ENCODE data around the gene TXK. TPM values are rescaled to one million over a fixed set of nuclear protein-coding genes. Genes with fewer than 3 reads are reported as not detected.

The TXK gene
- total and polyA plus RNA-seq, 8 donors: 0.15 to 8.3 (median 1.2) TPM; not detected in 1

DNA sequence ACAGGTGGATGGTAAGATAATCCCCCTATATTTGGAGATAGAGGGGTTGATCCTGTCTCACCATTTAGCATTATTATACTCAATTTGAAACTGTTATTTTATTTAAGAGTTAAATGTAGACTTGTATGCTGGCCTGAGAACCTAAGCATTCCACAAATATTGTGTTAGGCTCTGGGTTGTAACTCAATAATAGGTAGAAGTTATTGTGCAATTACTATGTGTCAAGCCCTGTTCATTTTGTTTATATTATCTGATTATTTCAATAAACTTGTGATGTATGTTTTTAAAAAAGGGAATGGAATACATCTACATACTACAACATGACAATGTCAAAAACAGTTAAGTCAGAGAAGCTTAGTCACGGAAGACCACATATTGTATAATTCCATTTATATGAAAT is 13.6 kb upstream of the TXK start:
- Histone ChIP-seq H3K27me3 (no peaks in the 10 kb centered on the region), H3K4me1 (no peaks in the 10 kb centered on the region), H3K4me3 (no peak overlapping the region), H3K27ac (no peak overlapping the region), H3K36me3 (peaks cover 0 to 17% (median 8%) of the 10 kb centered on the region in 4 donors), H3K9me3 (no peaks in the 10 kb centered on the region)
- intact Hi-C loops (cut with DNase I; ENCODE audit: low total_unique reads): no loop called here
- DNase-seq: no peak
- WGBS, 5 donors: 93 to 100% (median 96%) methylated on average over 1 of the region's 1 CpG
- TF ChIP-seq POLR2AphosphoS5 (IDR thresholded peaks at IDR 0.05) (no peak), EP300 (IDR thresholded peaks at IDR 0.05) (no peak)

DNA sequence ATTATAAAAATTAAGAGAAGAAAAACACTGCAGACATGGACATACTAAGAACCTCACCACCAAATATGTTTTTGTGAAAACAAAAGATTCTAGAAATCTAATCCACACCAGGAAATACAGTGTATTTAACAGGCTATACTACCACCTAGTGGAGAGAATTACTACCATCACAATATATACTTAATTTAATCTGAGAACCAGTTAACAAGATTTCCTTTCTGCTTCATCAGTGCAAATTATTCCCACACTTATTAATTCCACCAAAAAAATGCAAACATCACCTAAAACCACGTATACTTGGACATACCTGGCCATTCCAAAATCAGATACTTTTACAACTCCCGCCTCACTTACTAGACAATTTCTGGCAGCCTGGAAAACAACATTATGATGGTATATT is 7.0 kb upstream of the TXK start:
- 48 to 53% (median 51%) methylated on average over 2 of the region's 2 CpGs for WGBS, 5 donors
- H3K27me3 ChIP-seq: no peaks in the 10 kb centered on the region
- TF ChIP-seq EP300 (IDR thresholded peaks at IDR 0.05): no peak
- TF ChIP-seq, protein P1, sequence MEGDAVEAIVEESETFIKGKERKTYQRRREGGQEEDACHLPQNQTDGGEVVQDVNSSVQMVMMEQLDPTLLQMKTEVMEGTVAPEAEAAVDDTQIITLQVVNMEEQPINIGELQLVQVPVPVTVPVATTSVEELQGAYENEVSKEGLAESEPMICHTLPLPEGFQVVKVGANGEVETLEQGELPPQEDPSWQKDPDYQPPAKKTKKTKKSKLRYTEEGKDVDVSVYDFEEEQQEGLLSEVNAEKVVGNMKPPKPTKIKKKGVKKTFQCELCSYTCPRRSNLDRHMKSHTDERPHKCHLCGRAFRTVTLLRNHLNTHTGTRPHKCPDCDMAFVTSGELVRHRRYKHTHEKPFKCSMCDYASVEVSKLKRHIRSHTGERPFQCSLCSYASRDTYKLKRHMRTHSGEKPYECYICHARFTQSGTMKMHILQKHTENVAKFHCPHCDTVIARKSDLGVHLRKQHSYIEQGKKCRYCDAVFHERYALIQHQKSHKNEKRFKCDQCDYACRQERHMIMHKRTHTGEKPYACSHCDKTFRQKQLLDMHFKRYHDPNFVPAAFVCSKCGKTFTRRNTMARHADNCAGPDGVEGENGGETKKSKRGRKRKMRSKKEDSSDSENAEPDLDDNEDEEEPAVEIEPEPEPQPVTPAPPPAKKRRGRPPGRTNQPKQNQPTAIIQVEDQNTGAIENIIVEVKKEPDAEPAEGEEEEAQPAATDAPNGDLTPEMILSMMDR (IDR thresholded peaks at IDR 0.05): peak in 5 of 7 experiments; percentile 30 to 66 (median 54)
- H3K27ac ChIP-seq: no peak overlapping the region
- intact Hi-C loops (cut with DNase I; ENCODE audit: low total_unique reads): no loop called here
- H3K4me3 ChIP-seq: no peak overlapping the region
- H3K36me3 ChIP-seq: peaks cover 0 to 14% (median 12%) of the 10 kb centered on the region in 4 donors
- DNase-seq: peak in 1 of 2 donors; percentile 67
- no peaks in the 10 kb centered on the region for H3K4me1 ChIP-seq
- H3K9me3 ChIP-seq: no peaks in the 10 kb centered on the region

DNA sequence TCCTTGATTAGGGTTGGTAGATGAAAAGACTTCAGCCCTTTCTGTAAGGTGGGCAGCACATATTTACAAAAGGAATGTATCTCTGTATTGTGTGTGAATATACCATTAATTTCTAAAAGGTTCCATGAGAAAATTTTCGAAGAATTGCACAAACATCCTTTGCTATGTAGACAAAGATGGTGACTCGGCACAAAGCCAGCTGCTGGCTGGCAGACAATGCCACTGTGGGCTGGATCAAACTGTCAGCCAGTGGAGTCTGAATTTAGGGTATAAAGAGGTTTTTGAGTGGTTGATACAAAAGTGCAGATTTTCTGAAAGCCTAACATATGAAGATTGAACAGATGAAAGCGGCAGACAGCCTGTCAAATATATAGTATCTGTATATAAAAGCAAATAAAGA is 5.6 kb upstream of the TXK start:
- Histone ChIP-seq H3K27ac (no peak overlapping the region), H3K4me3 (no peak overlapping the region), H3K4me1 (no peaks in the 10 kb centered on the region), H3K36me3 (peaks cover 0 to 17% (median 14%) of the 10 kb centered on the region in 4 donors), H3K27me3 (no peaks in the 10 kb centered on the region), H3K9me3 (no peaks in the 10 kb centered on the region)
- WGBS, 5 donors: 54 to 74% (median 67%) methylated on average over 3 of the region's 3 CpGs
- intact Hi-C loops (cut with DNase I; ENCODE audit: low total_unique reads): no loop called here
- no peak for DNase-seq
- TF ChIP-seq POLR2A (IDR thresholded peaks at IDR 0.05) (no peak), EP300 (IDR thresholded peaks at IDR 0.05) (no peak), POLR2AphosphoS5 (IDR thresholded peaks at IDR 0.05) (no peak)
- TF ChIP-seq, protein P1 (IDR thresholded peaks at IDR 0.05): no peak

DNA sequence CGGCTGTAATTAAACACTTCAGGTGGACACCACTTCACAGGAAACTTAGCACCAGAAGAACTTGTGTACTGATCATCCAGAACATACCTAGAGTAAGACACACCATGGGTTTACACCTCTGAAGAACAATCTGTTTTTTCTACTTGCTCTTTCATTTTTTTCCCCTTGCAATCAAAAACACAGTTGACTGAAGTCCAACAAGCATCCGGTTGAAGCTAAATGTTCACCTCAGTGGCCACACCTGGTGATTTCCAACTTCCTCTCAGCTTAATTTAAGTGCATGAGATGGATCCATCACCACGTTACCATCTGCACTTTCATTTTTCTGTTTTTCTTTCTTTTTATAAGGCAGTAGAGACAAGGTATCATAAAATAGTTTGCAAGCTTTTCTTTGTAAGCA is 4.9 kb upstream of the TXK start:
- no peak overlapping the region for H3K27ac ChIP-seq

DNA sequence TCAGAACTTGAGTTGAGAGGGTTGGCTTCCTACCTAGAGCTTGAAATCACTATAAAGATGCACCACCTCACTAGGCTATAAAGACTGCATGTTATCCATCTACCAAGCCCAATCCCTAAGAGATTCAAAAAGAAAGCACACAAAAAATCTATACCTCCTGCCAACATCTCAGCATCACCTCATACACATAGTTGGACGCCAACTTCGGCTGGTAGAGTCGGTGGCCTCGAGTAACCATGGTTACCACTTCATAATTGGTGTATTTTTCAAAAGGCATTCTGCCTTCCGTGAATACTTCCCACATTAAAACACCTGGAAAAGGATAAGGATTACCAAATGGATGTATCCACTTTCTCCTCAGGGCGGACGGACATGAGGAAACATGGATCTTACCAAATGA is 4.5 kb upstream of the TXK start:
- no peak overlapping the region for H3K27ac ChIP-seq
- no peak for DNase-seq
- H3K36me3 ChIP-seq: peaks cover 0 to 15% (median 14%) of the 10 kb centered on the region in 4 donors
- no peak for TF ChIP-seq EP300 (IDR thresholded peaks at IDR 0.05)
- TF ChIP-seq, protein P1 (IDR thresholded peaks at IDR 0.05): no peak
- no peak for TF ChIP-seq POLR2A (IDR thresholded peaks at IDR 0.05)
- TF ChIP-seq POLR2AphosphoS5 (IDR thresholded peaks at IDR 0.05): no peak
- no peaks in the 10 kb centered on the region for H3K4me1 ChIP-seq
- no peak overlapping the region for H3K4me3 ChIP-seq
- WGBS, 5 donors: 93 to 97% (median 94%) methylated on average over 7 of the region's 7 CpGs
- intact Hi-C loops (cut with DNase I; ENCODE audit: low total_unique reads): no loop called here
- no peaks in the 10 kb centered on the region for H3K27me3 ChIP-seq
- H3K9me3 ChIP-seq: no peaks in the 10 kb centered on the region

More for the DNA sequence above, 4.9 kb upstream of the TXK start:
- H3K36me3 ChIP-seq: peaks cover 0 to 15% (median 14%) of the 10 kb centered on the region in 4 donors
- no peaks in the 10 kb centered on the region for H3K9me3 ChIP-seq
- H3K27me3 ChIP-seq: no peaks in the 10 kb centered on the region
- peak in 1 of 2 donors; percentile 54 for DNase-seq
- no peak for TF ChIP-seq POLR2AphosphoS5 (IDR thresholded peaks at IDR 0.05)
- TF ChIP-seq POLR2A (IDR thresholded peaks at IDR 0.05): no peak
- TF ChIP-seq, protein P1 (IDR thresholded peaks at IDR 0.05): no peak
- no peaks in the 10 kb centered on the region for H3K4me1 ChIP-seq
- WGBS, 5 donors: 72 to 85% (median 77%) methylated on average over 3 of the region's 3 CpGs
- H3K4me3 ChIP-seq: no peak overlapping the region
- intact Hi-C loops (cut with DNase I; ENCODE audit: low total_unique reads): no loop called here
